CD4-positive, alpha-beta memory T cell (primary cell): Measurements from ENCODE around the gene ATR. TPM values are rescaled to one million over a fixed set of nuclear protein-coding genes. Genes with fewer than 3 reads are reported as not detected.

ENCODE experiments used
- CTCF ChIA-PET: fragments of 350-600 bp; sonication (Branson Sonifier 250); formaldehyde crosslinking; loops from one replicate; lab custom pipeline; 2021; ENCODE audit warnings: inconsistent platforms; ENCODE audit not compliant: partially characterized antibody; lab: Charles Lee
- POLR2A ChIA-PET: fragments of 350-600 bp; sonication (Branson Sonifier 250); formaldehyde crosslinking; loops from one replicate; lab custom pipeline; 2021; ENCODE audit not compliant: partially characterized antibody; lab: Charles Lee
- DNase-seq, 5 donors: peaks; one replicate each; pipeline versions ENCODE4 v3.0.0 to v3.0.0-alpha.2; 2020 to 2022; ENCODE audit warnings: mixed read lengths in 1 of 5
- H3K27ac ChIP-seq: one replicate; pipeline ENCODE4 v1.7.0; 2013; ENCODE audit warnings: low read depth, low read length
- H3K27me3 ChIP-seq: 2 replicates; pipeline ENCODE4 v1.7.0; 2013; ENCODE audit warnings: mild to moderate bottlenecking, low read length, moderate library complexity; ENCODE audit not compliant: insufficient read depth
- H3K36me3 ChIP-seq: 2 replicates; pipeline ENCODE4 v1.7.0; 2013; ENCODE audit warnings: mild to moderate bottlenecking, low read length, moderate library complexity; ENCODE audit not compliant: insufficient read depth
- H3K4me1 ChIP-seq: 2 replicates; pipeline ENCODE4 v1.7.0; 2013; ENCODE audit warnings: mild to moderate bottlenecking, low read length, moderate library complexity; ENCODE audit not compliant: insufficient read depth
- H3K4me3 ChIP-seq, 2 donors: one replicate each; pipeline ENCODE4 v1.7.0; 2013; ENCODE audit warnings: low read length in 2 of 2, mild to moderate bottlenecking in 1 of 2
- H3K9me3 ChIP-seq, 2 donors: one replicate each; pipeline ENCODE4 v1.7.0; 2013; ENCODE audit warnings: low read length in 2 of 2, control low read depth in 1 of 2; ENCODE audit not compliant: control insufficient read depth in 1 of 2
- H3K27ac Mint-ChIP-seq, 7 donors: one replicate each; pipeline ENCODE4 v1.8.0; 2020 to 2021; ENCODE audit warnings: mixed read lengths in 7 of 7, mild to moderate bottlenecking in 6 of 7, inconsistent platforms in 3 of 7, moderate library complexity in 3 of 7
- H3K27me3 Mint-ChIP-seq, 2 donors: one replicate each; pipeline ENCODE4 v1.8.0; 2020 to 2021; ENCODE audit warnings: mixed read lengths in 2 of 2
- H3K36me3 Mint-ChIP-seq, 2 donors: one replicate each; pipeline ENCODE4 v1.8.0; 2020 to 2021; ENCODE audit warnings: mixed read lengths in 2 of 2, inconsistent platforms in 1 of 2, mild to moderate bottlenecking in 1 of 2
- H3K4me1 Mint-ChIP-seq, 4 donors: one replicate each; pipeline ENCODE4 v1.8.0; 2020 to 2021; ENCODE audit warnings: mixed read lengths in 4 of 4, mild to moderate bottlenecking in 1 of 4
- H3K4me3 Mint-ChIP-seq, 8 donors: one replicate each; pipeline ENCODE4 v1.8.0; 2020 to 2021; ENCODE audit warnings: mixed read lengths in 8 of 8, mild to moderate bottlenecking in 7 of 8, moderate library complexity in 6 of 8, inconsistent platforms in 3 of 8
- H3K9me3 Mint-ChIP-seq, 8 donors: one replicate each; pipeline ENCODE4 v1.8.0; 2020 to 2021; ENCODE audit warnings: mixed read lengths in 8 of 8, mild to moderate bottlenecking in 5 of 8, inconsistent platforms in 3 of 8, moderate library complexity in 1 of 8
- intact Hi-C: fragments of 100-400 bp; cut with micrococcal nuclease; formaldehyde crosslinking; loops from one replicate; pipeline ENCODE4 v1.15.1; 2023
- polyA plus RNA-seq, 2 donors: library from polyadenylated mRNA; unstranded; fragments of 300-500 nt; fragmentation: Illumina TruSeq; gene quantifications; one replicate each; pipeline ENCODE4 v1.2.3, GENCODE V29; 2021
- total RNA-seq, 2 experiments: library from RNA; stranded (reverse); gene quantifications; one replicate each; pipeline ENCODE4 v1.2.3, GENCODE V29; 2021

ATR gene
- total and polyA plus RNA-seq, 4 experiments from 2014 or later = 4.3 to 45.6 (median 27.3) TPM

DNA sequence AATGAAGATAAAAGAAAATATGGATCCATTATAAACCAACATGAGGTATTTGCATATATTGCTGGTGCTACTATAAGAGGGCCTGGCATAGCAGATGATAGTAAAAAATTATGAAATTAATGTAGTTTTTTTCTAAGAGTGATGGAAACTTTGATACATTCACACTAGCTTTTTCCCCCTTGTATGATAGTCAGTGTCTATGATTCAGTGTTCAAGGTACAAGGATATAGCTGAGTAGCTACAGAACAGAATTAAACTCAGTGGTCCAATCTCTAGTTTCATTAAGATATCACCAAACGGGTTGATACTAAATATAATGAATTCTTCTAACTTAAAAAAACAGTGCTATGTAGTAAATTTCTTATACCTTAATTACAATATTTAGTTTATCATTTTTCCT lies 80.8 kb downstream of the ATR start:
- ChIA-PET CTCF (no interaction called here), POLR2A (no interaction called here)
- H3K4me3 ChIP-seq = no peak overlapping the region
- no peaks in the 10 kb centered on the region for H3K4me1 ChIP-seq
- no peaks in the 10 kb centered on the region for H3K9me3 ChIP-seq
- no peaks in the 10 kb centered on the region for H3K27me3 ChIP-seq
- H3K36me3 ChIP-seq = peaks cover 23% of the 10 kb centered on the region
- Mint-ChIP-seq H3K9me3 (peaks cover 0 to 5% (median 0%) of the 10 kb centered on the region in 8 donors), H3K4me1 (peaks cover 0 to 2% (median 0%) of the 10 kb centered on the region in 4 donors), H3K27ac (no peak overlapping the region), H3K36me3 (peaks cover 62 to 66% of the 10 kb centered on the region in 2 donors), H3K4me3 (no peak overlapping the region), H3K27me3 (no peaks in the 10 kb centered on the region)
- DNase-seq = no peak
- intact Hi-C loops = no loop called here
- no peak overlapping the region for H3K27ac ChIP-seq

DNA sequence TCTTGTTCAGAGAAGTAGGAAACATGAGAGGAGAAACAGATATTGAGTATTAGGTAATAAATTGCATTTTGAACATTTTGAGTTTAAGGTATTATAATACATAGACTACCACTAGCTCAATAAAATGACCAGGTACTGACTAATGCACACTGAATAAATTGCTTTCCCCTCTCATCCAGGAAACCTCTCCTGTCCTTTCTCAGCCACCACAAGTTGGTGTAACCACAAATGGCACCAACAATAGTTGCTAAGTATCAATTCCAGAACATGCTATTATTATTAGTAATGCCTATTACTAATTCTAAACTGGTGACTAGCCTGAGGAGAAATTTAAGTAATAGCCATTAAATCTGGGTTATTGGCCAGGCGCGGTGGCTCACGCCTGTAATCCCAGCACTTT lies 83.4 kb downstream of the ATR start:
- Mint-ChIP-seq H3K27ac (no peak overlapping the region), H3K27me3 (no peaks in the 10 kb centered on the region), H3K36me3 (peaks cover 67 to 70% of the 10 kb centered on the region in 2 donors), H3K9me3 (no peaks in the 10 kb centered on the region), H3K4me3 (no peak overlapping the region), H3K4me1 (no peaks in the 10 kb centered on the region)
- H3K27ac ChIP-seq = no peak overlapping the region
- peaks cover 34% of the 10 kb centered on the region for H3K36me3 ChIP-seq
- CTCF ChIA-PET = interaction anchor here (1.0 kb wide), 1 partner anchor 107 kb away, joined by 3 read pairs; no protein-coding TSS in a partner anchor
- intact Hi-C loops = no loop called here
- no peaks in the 10 kb centered on the region for H3K27me3 ChIP-seq
- POLR2A ChIA-PET = no interaction called here
- H3K4me1 ChIP-seq = no peaks in the 10 kb centered on the region
- DNase-seq = no peak
- no peaks in the 10 kb centered on the region for H3K9me3 ChIP-seq
- H3K4me3 ChIP-seq = no peak overlapping the region

DNA sequence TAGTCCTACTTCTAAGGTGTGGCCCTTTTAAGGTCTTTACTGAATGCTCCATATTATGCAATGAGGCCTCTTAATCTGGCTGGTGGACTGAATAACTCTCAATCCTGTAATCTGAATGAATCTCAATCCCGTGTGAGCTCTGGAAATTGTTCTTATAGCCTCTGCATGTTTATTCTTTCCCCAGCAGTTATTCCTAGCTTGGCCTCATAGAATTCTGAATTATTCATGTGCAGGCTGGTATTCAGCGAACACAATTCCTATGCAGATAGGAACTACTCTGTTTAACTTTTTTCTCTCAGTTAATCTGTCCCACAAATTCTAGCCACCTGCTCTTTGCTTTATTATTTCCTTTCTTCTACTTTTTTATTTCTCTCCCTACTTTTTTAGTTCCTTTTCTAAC lies 86.3 kb downstream of the ATR start:
- H3K27ac Mint-ChIP-seq = peak overlapping the region in 1 of 7 donors; percentile 1
- no peak overlapping the region for H3K4me3 Mint-ChIP-seq
- no peaks in the 10 kb centered on the region for H3K9me3 ChIP-seq
- no peaks in the 10 kb centered on the region for H3K27me3 ChIP-seq
- DNase-seq = no peak
- no peaks in the 10 kb centered on the region for H3K27me3 Mint-ChIP-seq
- intact Hi-C loops = no loop called here
- H3K4me1 ChIP-seq = no peaks in the 10 kb centered on the region
- POLR2A ChIA-PET = interaction anchor here (0.7 kb wide), 1 partner anchor 20 kb away, joined by 3 read pairs; no protein-coding TSS in a partner anchor
- H3K36me3 ChIP-seq = peaks cover 24% of the 10 kb centered on the region
- peaks cover 78 to 79% of the 10 kb centered on the region in 2 donors for H3K36me3 Mint-ChIP-seq
- no peaks in the 10 kb centered on the region for H3K9me3 Mint-ChIP-seq
- no peak overlapping the region for H3K27ac ChIP-seq
- CTCF ChIA-PET = no interaction called here
- no peak overlapping the region for H3K4me3 ChIP-seq
- no peaks in the 10 kb centered on the region for H3K4me1 Mint-ChIP-seq

DNA sequence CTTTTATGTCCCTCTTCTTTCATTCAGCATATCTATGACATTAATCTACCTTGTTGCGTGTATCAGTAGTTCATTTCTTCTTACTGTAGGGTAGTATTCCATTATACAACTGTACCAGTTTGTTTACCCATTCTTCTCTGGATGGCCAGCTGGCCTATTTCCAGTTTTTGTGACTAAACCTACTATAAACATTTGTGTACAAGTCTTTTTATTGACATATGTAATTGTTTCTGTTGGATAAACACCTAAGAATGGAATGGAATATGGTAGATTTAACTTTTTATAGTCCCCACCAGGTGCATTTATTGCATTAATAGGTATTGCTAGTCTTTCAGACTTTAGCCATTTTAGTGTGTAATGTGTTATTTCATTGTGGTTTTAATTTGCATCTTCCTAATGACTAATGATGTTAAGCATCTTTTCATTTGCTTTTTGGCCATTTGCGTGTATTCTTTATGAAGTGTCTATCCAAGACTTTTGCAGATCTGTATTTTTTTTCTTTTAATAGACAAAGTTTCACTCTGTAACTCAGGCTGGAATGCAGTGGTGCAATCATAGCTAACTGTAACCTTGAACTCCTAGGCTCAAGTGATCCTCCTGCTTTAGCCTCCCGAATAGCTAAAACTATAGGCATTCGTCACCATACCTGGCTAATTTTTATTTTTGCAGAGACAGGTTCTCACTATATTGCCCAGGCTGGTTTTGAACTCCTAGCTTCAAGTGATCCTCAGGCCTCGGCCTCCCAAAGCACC lies 88.8 kb downstream of the ATR start:
- Histone ChIP-seq H3K4me1 (no peaks in the 10 kb centered on the region), H3K4me3 (no peak overlapping the region), H3K9me3 (no peaks in the 10 kb centered on the region), H3K36me3 (peaks cover 31% of the 10 kb centered on the region), H3K27me3 (no peaks in the 10 kb centered on the region), H3K27ac (no peak overlapping the region)
- DNase-seq = no peak
- CTCF ChIA-PET = no interaction called here
- Mint-ChIP-seq H3K4me3 (no peak overlapping the region), H3K27ac (no peak overlapping the region), H3K4me1 (no peaks in the 10 kb centered on the region), H3K9me3 (peaks cover 0 to 2% (median 0%) of the 10 kb centered on the region in 8 donors), H3K36me3 (peaks cover 76 to 80% of the 10 kb centered on the region in 2 donors), H3K27me3 (no peaks in the 10 kb centered on the region)
- intact Hi-C loops = no loop called here
- POLR2A ChIA-PET = no interaction called here

DNA sequence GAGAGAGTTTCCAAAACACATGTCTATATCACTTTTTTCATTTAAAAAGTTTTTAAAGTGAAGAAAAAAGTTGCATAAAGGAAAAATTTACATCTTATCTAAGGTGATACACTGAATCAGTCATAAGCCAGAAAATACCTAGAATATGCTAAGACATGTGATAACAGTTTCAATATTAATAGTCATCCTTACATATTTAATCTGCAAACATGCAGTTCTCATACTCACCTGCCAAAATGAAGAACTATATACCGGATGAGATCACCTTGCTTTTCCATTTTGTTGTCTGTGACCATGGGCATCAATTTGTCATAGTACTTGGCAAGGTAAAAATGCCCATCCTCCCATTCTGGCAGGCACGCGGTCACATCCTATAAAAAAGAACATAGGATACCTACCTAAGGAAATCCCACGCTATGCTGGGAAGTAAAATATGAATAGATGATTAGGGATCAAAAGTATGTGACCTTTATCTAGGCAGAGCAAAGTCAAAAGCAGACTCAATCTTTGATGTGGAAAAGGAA lies 93.6 kb downstream of the ATR start:
- H3K9me3 Mint-ChIP-seq = peaks cover 0 to 24% (median 6%) of the 10 kb centered on the region in 8 donors
- Histone ChIP-seq H3K27ac (no peak overlapping the region), H3K9me3 (peaks cover 0 to 4% of the 10 kb centered on the region in 2 donors), H3K36me3 (peaks cover 13% of the 10 kb centered on the region), H3K27me3 (no peaks in the 10 kb centered on the region), H3K4me1 (no peaks in the 10 kb centered on the region), H3K4me3 (no peak overlapping the region)
- no peak overlapping the region for H3K4me3 Mint-ChIP-seq
- intact Hi-C loops = no loop called here
- ChIA-PET POLR2A (no interaction called here), CTCF (no interaction called here)
- H3K27me3 Mint-ChIP-seq = no peaks in the 10 kb centered on the region
- peaks cover 62 to 78% of the 10 kb centered on the region in 2 donors for H3K36me3 Mint-ChIP-seq
- no peak overlapping the region for H3K27ac Mint-ChIP-seq
- no peaks in the 10 kb centered on the region for H3K4me1 Mint-ChIP-seq
- no peak for DNase-seq

DNA sequence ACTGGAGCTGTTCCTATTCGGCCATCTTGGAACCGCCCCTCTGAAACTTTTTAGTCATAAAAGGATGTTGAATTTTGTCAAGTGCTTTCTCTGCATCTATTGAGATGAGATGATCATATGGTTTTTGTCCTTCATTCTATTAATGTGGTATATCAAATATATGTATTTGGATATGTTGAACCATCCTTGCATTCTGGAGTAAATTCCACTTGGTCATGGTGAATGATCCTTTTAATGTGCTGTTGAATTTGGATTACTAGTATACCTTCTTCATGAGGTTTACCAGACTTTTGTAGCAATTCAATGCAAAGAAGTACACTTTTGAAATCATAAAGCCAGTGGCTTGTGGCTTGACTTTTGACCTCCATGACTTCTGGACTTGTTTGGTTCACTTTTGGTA lies 97.3 kb downstream of the ATR start:
- H3K4me1 ChIP-seq = no peaks in the 10 kb centered on the region
- no peak for DNase-seq
- peaks cover 0 to 4% of the 10 kb centered on the region in 2 donors for H3K9me3 ChIP-seq
- Mint-ChIP-seq H3K36me3 (peaks cover 36 to 54% of the 10 kb centered on the region in 2 donors), H3K9me3 (peaks cover 0 to 33% (median 10%) of the 10 kb centered on the region in 8 donors), H3K4me1 (no peaks in the 10 kb centered on the region), H3K4me3 (no peak overlapping the region), H3K27ac (no peak overlapping the region), H3K27me3 (no peaks in the 10 kb centered on the region)
- H3K27me3 ChIP-seq = no peaks in the 10 kb centered on the region
- peaks cover 11% of the 10 kb centered on the region for H3K36me3 ChIP-seq
- CTCF ChIA-PET = no interaction called here
- H3K27ac ChIP-seq = no peak overlapping the region
- POLR2A ChIA-PET = no interaction called here
- intact Hi-C loops = no loop called here
- H3K4me3 ChIP-seq = no peak overlapping the region

DNA sequence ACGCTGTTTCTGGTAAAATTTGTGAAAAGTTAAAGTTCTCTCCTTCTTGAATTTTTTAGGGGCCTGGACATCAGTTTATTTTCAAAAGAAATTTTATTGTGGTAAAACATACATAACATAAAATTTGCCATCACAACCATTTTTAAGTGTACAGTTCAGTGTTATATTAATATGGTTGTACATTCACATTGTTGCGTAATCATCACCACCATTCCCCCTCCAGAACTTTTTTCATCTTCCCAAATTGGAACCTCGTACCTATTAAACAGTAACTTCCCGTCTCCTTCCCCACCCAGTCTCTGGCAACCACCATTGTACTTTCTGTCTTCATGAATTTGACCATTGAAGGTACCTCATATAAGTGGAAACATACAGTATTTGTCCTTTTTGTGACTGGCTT lies 107.7 kb downstream of the ATR start:
- H3K27ac ChIP-seq = no peak overlapping the region
- H3K4me3 ChIP-seq = no peak overlapping the region
- Mint-ChIP-seq H3K36me3 (peaks cover 4 to 5% of the 10 kb centered on the region in 2 donors), H3K27ac (peak overlapping the region in 3 of 7 donors; percentile 4 to 44 (median 31)), H3K4me3 (no peak overlapping the region), H3K4me1 (peaks cover 0 to 2% (median 0%) of the 10 kb centered on the region in 4 donors), H3K27me3 (no peaks in the 10 kb centered on the region), H3K9me3 (peaks cover 0 to 8% (median 0%) of the 10 kb centered on the region in 8 donors)
- H3K9me3 ChIP-seq = no peaks in the 10 kb centered on the region
- no peaks in the 10 kb centered on the region for H3K4me1 ChIP-seq
- no peaks in the 10 kb centered on the region for H3K27me3 ChIP-seq
- intact Hi-C loops = no loop called here
- DNase-seq = no peak
- H3K36me3 ChIP-seq = no peaks in the 10 kb centered on the region
- ChIA-PET POLR2A (no interaction called here), CTCF (no interaction called here)
